AG04450 (cell line): ENCODE results near the gene DDX21. TPM values are rescaled to one million over a fixed set of nuclear protein-coding genes. Genes with fewer than 3 reads are reported as not detected.
"Not testable (repeated sequence)": the region's sequence is repeated elsewhere in the genome, so short reads cannot be mapped to it uniquely, and the experiment has no call there.

Source experiments
- CTCF ChIA-PET: fragments of 300-600, 350-600 bp; formaldehyde crosslinking; extraction: SDS; loops from one replicate; lab custom pipeline; 2022; ENCODE audit warnings: antibody characterized with exemption, inconsistent platforms; lab: Charles Lee
- POLR2A ChIA-PET: fragments of 350-600 bp; formaldehyde crosslinking; extraction: SDS; loops from one replicate; lab custom pipeline; 2021; ENCODE audit warnings: antibody characterized with exemption, inconsistent platforms; lab: Yijun Ruan, JAX
- DNase-seq: peaks from one replicate; pipeline ENCODE4 v3.0.0-alpha.2; 2011; ENCODE audit warnings: low read depth, low spot score
- H3K27ac ChIP-seq: one replicate; pipeline ENCODE4 v1.5.1; 2012; ENCODE audit warnings: low read depth, low read length, control low read depth
- H3K27me3 ChIP-seq: one replicate; pipeline ENCODE4 v1.6.0; 2012; ENCODE audit warnings: low read length; ENCODE audit not compliant: control insufficient read depth, insufficient read depth
- H3K4me3 ChIP-seq: 2 replicates; pipeline ENCODE4 v1.5.1; 2011; ENCODE audit warnings: mild to moderate bottlenecking, low read depth, low read length, control low read depth
- H3K9me3 ChIP-seq: 2 replicates; pipeline ENCODE4 v1.5.1; 2012; ENCODE audit warnings: low read length; ENCODE audit not compliant: control insufficient read depth, insufficient read depth
- CTCF ChIP-seq: IDR thresholded peaks from 2 replicates; pipeline ENCODE4 v1.5.1; 2011; ENCODE audit warnings: low read depth, low read length, control low read depth, inconsistent platforms
- polyA plus RNA-seq: library from polyadenylated mRNA; depleted of rRNA; stranded (reverse); fragments of >200 nt; gene quantifications from 2 replicates; pipeline ENCODE4 v1.2.3, GENCODE V29; 2011

DDX21 gene
- polyA plus RNA-seq, 1 experiment, result 62.3 TPM

- no peak for TF ChIP-seq CTCF
- Histone ChIP-seq H3K4me3 (no peak overlapping the region), H3K9me3 (no peaks in the 10 kb centered on the region), H3K27me3 (no peaks in the 10 kb centered on the region), H3K27ac (no peak overlapping the region)
- ChIA-PET POLR2A (no interaction called here), CTCF (interaction anchor here (0.5 kb wide), 1 partner anchor 43 kb away, joined by 4 read pairs; no protein-coding TSS in a partner anchor)
- DNase-seq, result no peak
These were observed 21.0 kb upstream of the DDX21 start for GRCh38 chr10:68934994-68935393.

- ChIA-PET CTCF (interaction anchor here (0.7 kb wide), 1 partner anchor 166 kb away, joined by 3 read pairs; no protein-coding TSS in a partner anchor), POLR2A (interaction anchor here (0.7 kb wide), 1 partner anchor 130 kb away, joined by 6 read pairs; no protein-coding TSS in a partner anchor)
- H3K27ac ChIP-seq, result no peak overlapping the region
- no peak overlapping the region for H3K4me3 ChIP-seq
- TF ChIP-seq CTCF, result no peak
- no peaks in the 10 kb centered on the region for H3K9me3 ChIP-seq
- DNase-seq, result no peak
- H3K27me3 ChIP-seq, result no peaks in the 10 kb centered on the region
These were observed 17.9 kb upstream of the DDX21 start for GRCh38 chr10:68938117-68938516.

GRCh38 chr10:68938884-68939283 lies 17.1 kb upstream of the DDX21 start:
- no peaks in the 10 kb centered on the region for H3K9me3 ChIP-seq
- DNase-seq, result no peak
- ChIA-PET CTCF (no interaction called here), POLR2A (no interaction called here)
- H3K27me3 ChIP-seq, result no peaks in the 10 kb centered on the region
- TF ChIP-seq CTCF, result no peak
- no peak overlapping the region for H3K27ac ChIP-seq
- no peak overlapping the region for H3K4me3 ChIP-seq

GRCh38 chr10:68940917-68941316 lies 15.1 kb upstream of the DDX21 start:
- H3K27me3 ChIP-seq, POLR2A ChIA-PET, CTCF ChIA-PET, H3K9me3 ChIP-seq, H3K27ac ChIP-seq, DNase-seq, H3K4me3 ChIP-seq: not testable (repeated sequence)

- POLR2A ChIA-PET, result no interaction called here
- no peak for DNase-seq
- CTCF ChIA-PET, result no interaction called here
- H3K27me3 ChIP-seq, result no peaks in the 10 kb centered on the region
- H3K4me3 ChIP-seq, result no peak overlapping the region
- H3K9me3 ChIP-seq, result no peaks in the 10 kb centered on the region
- H3K27ac ChIP-seq, result no peak overlapping the region
- TF ChIP-seq CTCF, result no peak
These were observed 5.4 kb upstream of the DDX21 start for GRCh38 chr10:68950598-68950997.
